ENCODE measurements around the gene SLC16A12. TPM values are rescaled to one million over a fixed set of nuclear protein-coding genes. Genes with fewer than 3 reads are reported as not detected.

Gene SLC16A12, protein sequence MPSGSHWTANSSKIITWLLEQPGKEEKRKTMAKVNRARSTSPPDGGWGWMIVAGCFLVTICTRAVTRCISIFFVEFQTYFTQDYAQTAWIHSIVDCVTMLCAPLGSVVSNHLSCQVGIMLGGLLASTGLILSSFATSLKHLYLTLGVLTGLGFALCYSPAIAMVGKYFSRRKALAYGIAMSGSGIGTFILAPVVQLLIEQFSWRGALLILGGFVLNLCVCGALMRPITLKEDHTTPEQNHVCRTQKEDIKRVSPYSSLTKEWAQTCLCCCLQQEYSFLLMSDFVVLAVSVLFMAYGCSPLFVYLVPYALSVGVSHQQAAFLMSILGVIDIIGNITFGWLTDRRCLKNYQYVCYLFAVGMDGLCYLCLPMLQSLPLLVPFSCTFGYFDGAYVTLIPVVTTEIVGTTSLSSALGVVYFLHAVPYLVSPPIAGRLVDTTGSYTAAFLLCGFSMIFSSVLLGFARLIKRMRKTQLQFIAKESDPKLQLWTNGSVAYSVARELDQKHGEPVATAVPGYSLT
- not detected for total RNA-seq

GRCh38 chr10:89535171-89536012, at the start of gene SLC16A12:
SLC16A12 (minus strand) TSS chr10:89535594; CDS start chr10:89462578, 73,016 bp downstream.

GRCh38 chr10:89414146-89414878, 121.1 kb downstream of the SLC16A12 start, which contains the start of gene IFIT5:
IFIT5 (plus strand) TSS chr10:89414568; CDS start chr10:89414799, 231 bp downstream.

DNA sequence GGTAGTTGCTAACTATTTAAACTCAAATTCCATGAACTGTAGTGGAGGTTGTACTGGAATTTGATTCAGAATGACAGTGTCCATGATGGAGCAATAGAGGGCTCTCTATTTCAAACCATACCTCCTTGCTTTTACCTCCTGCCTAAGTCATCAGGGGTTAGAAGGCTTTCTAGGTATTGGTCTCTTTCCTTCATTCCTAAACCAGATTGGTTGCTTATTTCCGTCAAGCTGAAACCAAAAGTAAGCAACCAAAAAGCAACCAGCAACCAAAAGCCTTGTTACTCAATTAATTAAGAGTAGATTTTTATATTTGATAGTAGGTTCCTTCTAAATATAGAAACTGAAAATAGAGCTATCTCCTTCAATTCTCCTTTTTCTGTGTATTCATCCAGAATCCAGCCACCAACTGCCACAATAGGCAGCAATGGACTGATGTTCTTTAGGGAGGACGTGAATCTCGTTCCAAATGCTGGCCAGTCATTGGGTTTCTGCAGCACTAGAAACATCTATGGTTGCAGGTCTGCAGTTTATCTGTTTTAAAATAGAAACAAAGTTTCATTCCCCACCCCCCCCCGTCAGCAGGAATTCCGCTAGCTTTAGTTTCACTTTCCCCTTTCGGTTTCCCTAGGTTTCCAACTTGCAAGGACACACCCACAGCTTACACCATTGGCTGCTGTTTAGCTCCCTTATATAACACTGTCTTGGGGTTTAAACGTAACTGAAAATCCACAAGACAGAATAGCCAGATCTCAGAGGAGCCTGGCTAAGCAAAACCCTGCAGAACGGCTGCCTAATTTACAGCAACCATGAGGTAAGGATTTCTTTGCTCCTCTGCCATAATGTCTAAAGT, 143.3 kb downstream of the SLC16A12 start, which contains the start of gene IFIT1:
Gene IFIT1, plus strand, starts transcription at position 717 of the 850 bp plus-strand sequence. Its CDS starts 90 bp downstream, at position 807.

Other genes starting within 250 kb of the SLC16A12 start
- gene IFIT2, start 233.5 kb downstream of the SLC16A12 start, total RNA-seq, result 100 to 1,000 TPM; 112 to 119 TPM
- 100 to 1,000 TPM; 446 to 450 TPM for gene IFIT3, start 207.6 kb downstream of the SLC16A12 start, total RNA-seq
- under 1 TPM in 1 of 2 donors, not detected in 1; under 0.01 TPM for gene IFIT1B, start 157.5 kb downstream of the SLC16A12 start, total RNA-seq
- gene IFIT1, start 143.0 kb downstream of the SLC16A12 start, total RNA-seq, result 100 to 1,000 TPM; 513 to 526 TPM
- 100 to 1,000 TPM in 1 of 2 donors, 10 to 100 TPM in 1; 86.0 to 105 TPM for gene IFIT5, start 121.0 kb downstream of the SLC16A12 start, total RNA-seq
- gene PANK1, start 109.6 kb upstream of the SLC16A12 start, total RNA-seq, result 1 to 10 TPM; 6.3 to 6.9 TPM
- 10 to 100 TPM; 12.7 to 16.7 TPM for gene KIF20B, start 166.0 kb upstream of the SLC16A12 start, total RNA-seq